Liver (tissue), 9 donors: ENCODE data around the gene CSNK1E. TPM values are rescaled to one million over a fixed set of nuclear protein-coding genes. Genes with fewer than 3 reads are reported as not detected.

ENCODE experiments used
- DNase-seq: peaks from one replicate; pipeline ENCODE4 v3.0.0-alpha.2; 2017; ENCODE audit warnings: low spot score
- H3K27ac ChIP-seq, 2 donors: one replicate each; pipeline ENCODE4 v1.7.0; 2013; ENCODE audit warnings: inconsistent platforms in 2 of 2, low read length in 2 of 2, control low read depth in 1 of 2, low read depth in 1 of 2, mild to moderate bottlenecking in 1 of 2
- H3K27me3 ChIP-seq, 4 donors: one replicate each; pipeline versions ENCODE4 v1.6.1 to v1.7.0; 2013; ENCODE audit warnings: low read length in 3 of 4, inconsistent platforms in 1 of 4, mild to moderate bottlenecking in 1 of 4, moderate library complexity in 1 of 4; ENCODE audit not compliant: control insufficient read depth in 4 of 4, insufficient read depth in 4 of 4
- H3K36me3 ChIP-seq, 4 donors: one replicate each; pipeline versions ENCODE4 v1.6.1 to v1.7.0; 2013; ENCODE audit warnings: low read length in 3 of 4, mild to moderate bottlenecking in 3 of 4, low read depth in 1 of 4, moderate library complexity in 1 of 4; ENCODE audit not compliant: control insufficient read depth in 4 of 4, insufficient read depth in 3 of 4
- H3K4me1 ChIP-seq, 4 donors: one replicate each; pipeline versions ENCODE4 v1.6.1 to v1.7.0; 2013; ENCODE audit warnings: low read length in 3 of 4, mild to moderate bottlenecking in 3 of 4, moderate library complexity in 1 of 4; ENCODE audit not compliant: control insufficient read depth in 4 of 4, insufficient read depth in 4 of 4
- H3K4me3 ChIP-seq, 3 donors: one replicate each; pipeline versions ENCODE4 v1.6.1 to v1.7.0; 2013; ENCODE audit warnings: low read length in 3 of 3, control low read depth in 1 of 3, low read depth in 1 of 3, mild to moderate bottlenecking in 1 of 3
- H3K9ac ChIP-seq, 2 donors: one replicate each; pipeline ENCODE4 v1.7.0; 2013; ENCODE audit warnings: low read length in 2 of 2, mild to moderate bottlenecking in 2 of 2, moderate library complexity in 2 of 2, control low read depth in 1 of 2, low read depth in 1 of 2
- H3K9me3 ChIP-seq, 4 donors: one replicate each; pipeline versions ENCODE4 v1.6.1 to v1.7.0; 2013; ENCODE audit warnings: low read length in 3 of 4; ENCODE audit not compliant: control insufficient read depth in 4 of 4
- FOXA2 ChIP-seq: IDR thresholded peaks from 2 replicates; pipeline ENCODE4 v1.6.1; 2016; ENCODE audit warnings: antibody characterized with exemption
- GABPA ChIP-seq, 2 donors: IDR thresholded peaks in 1 of 2; conservative IDR thresholded peaks in 1 of 2; 2 replicates each; pipeline ENCODE4 v1.6.1; 2016; ENCODE audit warnings: antibody characterized with exemption in 2 of 2, mild to moderate bottlenecking in 1 of 2, moderate library complexity in 1 of 2
- HNF4A ChIP-seq, 2 donors: conservative IDR thresholded peaks; 2 replicates each; pipeline ENCODE4 v1.6.1; 2016; ENCODE audit warnings: antibody characterized with exemption in 2 of 2, mild to moderate bottlenecking in 2 of 2
- JUND ChIP-seq, 2 donors: IDR thresholded peaks; 2 replicates each; pipeline ENCODE4 v1.6.1; 2016; ENCODE audit warnings: antibody characterized with exemption in 2 of 2
- NR2F2 ChIP-seq: IDR thresholded peaks from 2 replicates; pipeline ENCODE4 v1.6.1; 2016; ENCODE audit warnings: antibody characterized with exemption
- RXRA ChIP-seq, 2 donors: IDR thresholded peaks; 2 replicates each; pipeline ENCODE4 v1.6.1; 2017 to 2018; ENCODE audit warnings: antibody characterized with exemption in 2 of 2, mild to moderate bottlenecking in 1 of 2
- SP1 ChIP-seq: IDR thresholded peaks from 2 replicates; pipeline ENCODE4 v1.6.1; 2018; ENCODE audit warnings: antibody characterized with exemption, mild to moderate bottlenecking
- WGBS: extraction: QIAGEN DNeasy Blood & Tissue Kit; methylation state at CpG from one replicate; pipeline ENCODE4 v1.1.7; 2013; 5-methylcytosine and 5-hydroxymethylcytosine counted together
- polyA plus RNA-seq, 2 donors: library from polyadenylated mRNA; stranded (reverse) in 1 of 2; unstranded in 1 of 2; fragments of 200-250 nt in 1 of 2; fragments of >200 nt in 1 of 2; fragmentation: Nextera tagmentation in 1 of 2; extraction: Ambion mirVana in 1 of 2; gene quantifications; one replicate each; pipeline versions ENCODE4 v1.2.1 to v1.2.3, GENCODE V29; 2013 to 2015
- total RNA-seq, 2 donors: library from RNA; depleted of rRNA; stranded (reverse); fragments of >200 nt; gene quantifications; one replicate each; pipeline ENCODE4 v1.2.3, GENCODE V29; 2014
- TF ChIP-seq, protein P1 (sequence below): fragments of 150-350 bp; IDR thresholded peaks from 2 replicates; pipeline ENCODE4 v1.5.1; 2017; ENCODE audit warnings: improper control_type of control experiment, low read depth, low read length; ENCODE audit not compliant: missing input control
- TF ChIP-seq, protein P2 (sequence below): IDR thresholded peaks from 2 replicates; pipeline ENCODE4 v1.6.1; 2016; ENCODE audit warnings: antibody characterized with exemption, mild to moderate bottlenecking
- TF ChIP-seq, protein P3 (sequence below): IDR thresholded peaks from 2 replicates; pipeline ENCODE4 v1.6.1; 2016; ENCODE audit warnings: antibody characterized with exemption
- TF ChIP-seq, protein P4 (sequence below): IDR thresholded peaks from 2 replicates; pipeline ENCODE4 v1.6.1; 2016; ENCODE audit warnings: antibody characterized with exemption
- donor health status: healthy.
- donor health status: healthy.
- donor health status: healthy.
- donor health status: healthy.
- donor health status: healthy.

The CSNK1E gene
- total and polyA plus RNA-seq, 4 donors = 8.4 to 27.4 (median 13.7) TPM

DNA sequence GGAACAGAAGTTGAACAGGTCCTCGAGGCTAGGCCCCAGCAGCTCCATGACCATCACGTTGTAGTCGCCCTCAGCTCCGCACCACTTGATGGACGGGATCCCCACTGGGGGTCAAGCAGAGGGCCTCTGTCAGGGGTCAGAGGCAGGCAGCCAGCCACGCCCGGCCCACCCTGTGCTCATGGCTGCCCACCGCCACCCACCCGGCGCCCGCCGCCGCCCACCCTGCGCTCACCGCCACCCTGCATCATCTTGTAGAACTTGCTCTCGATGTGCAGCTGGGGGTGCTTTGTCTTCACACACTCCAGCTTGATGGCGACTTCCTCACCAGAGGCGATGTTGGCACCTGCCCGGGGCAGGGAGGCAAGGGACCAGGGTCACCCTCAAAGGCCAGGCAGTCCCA lies 14.3 kb downstream of the CSNK1E start:
- Histone ChIP-seq H3K9me3 (no peaks in the 10 kb centered on the region), H3K27me3 (no peaks in the 10 kb centered on the region), H3K36me3 (peaks cover 0 to 26% (median 4%) of the 10 kb centered on the region in 4 donors), H3K4me1 (peaks cover 0 to 17% (median 12%) of the 10 kb centered on the region in 4 donors), H3K27ac (no peak overlapping the region), H3K4me3 (no peak overlapping the region), H3K9ac (no peak overlapping the region)
- no peak for DNase-seq
- 98% methylated on average over 19 of the region's 19 CpGs for WGBS
- TF ChIP-seq, protein P1, sequence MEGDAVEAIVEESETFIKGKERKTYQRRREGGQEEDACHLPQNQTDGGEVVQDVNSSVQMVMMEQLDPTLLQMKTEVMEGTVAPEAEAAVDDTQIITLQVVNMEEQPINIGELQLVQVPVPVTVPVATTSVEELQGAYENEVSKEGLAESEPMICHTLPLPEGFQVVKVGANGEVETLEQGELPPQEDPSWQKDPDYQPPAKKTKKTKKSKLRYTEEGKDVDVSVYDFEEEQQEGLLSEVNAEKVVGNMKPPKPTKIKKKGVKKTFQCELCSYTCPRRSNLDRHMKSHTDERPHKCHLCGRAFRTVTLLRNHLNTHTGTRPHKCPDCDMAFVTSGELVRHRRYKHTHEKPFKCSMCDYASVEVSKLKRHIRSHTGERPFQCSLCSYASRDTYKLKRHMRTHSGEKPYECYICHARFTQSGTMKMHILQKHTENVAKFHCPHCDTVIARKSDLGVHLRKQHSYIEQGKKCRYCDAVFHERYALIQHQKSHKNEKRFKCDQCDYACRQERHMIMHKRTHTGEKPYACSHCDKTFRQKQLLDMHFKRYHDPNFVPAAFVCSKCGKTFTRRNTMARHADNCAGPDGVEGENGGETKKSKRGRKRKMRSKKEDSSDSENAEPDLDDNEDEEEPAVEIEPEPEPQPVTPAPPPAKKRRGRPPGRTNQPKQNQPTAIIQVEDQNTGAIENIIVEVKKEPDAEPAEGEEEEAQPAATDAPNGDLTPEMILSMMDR = no peak
- TF ChIP-seq HNF4A (conservative IDR thresholded peaks at IDR 0.05) (no peak), SP1 (no peak), GABPA (IDR thresholded peaks at IDR 0.05 in 1 of 2, conservative IDR thresholded peaks at IDR 0.05 in 1 of 2) (no peak), FOXA2 (no peak), JUND (IDR thresholded peaks at IDR 0.05) (no peak)
- TF ChIP-seq, protein P2, sequence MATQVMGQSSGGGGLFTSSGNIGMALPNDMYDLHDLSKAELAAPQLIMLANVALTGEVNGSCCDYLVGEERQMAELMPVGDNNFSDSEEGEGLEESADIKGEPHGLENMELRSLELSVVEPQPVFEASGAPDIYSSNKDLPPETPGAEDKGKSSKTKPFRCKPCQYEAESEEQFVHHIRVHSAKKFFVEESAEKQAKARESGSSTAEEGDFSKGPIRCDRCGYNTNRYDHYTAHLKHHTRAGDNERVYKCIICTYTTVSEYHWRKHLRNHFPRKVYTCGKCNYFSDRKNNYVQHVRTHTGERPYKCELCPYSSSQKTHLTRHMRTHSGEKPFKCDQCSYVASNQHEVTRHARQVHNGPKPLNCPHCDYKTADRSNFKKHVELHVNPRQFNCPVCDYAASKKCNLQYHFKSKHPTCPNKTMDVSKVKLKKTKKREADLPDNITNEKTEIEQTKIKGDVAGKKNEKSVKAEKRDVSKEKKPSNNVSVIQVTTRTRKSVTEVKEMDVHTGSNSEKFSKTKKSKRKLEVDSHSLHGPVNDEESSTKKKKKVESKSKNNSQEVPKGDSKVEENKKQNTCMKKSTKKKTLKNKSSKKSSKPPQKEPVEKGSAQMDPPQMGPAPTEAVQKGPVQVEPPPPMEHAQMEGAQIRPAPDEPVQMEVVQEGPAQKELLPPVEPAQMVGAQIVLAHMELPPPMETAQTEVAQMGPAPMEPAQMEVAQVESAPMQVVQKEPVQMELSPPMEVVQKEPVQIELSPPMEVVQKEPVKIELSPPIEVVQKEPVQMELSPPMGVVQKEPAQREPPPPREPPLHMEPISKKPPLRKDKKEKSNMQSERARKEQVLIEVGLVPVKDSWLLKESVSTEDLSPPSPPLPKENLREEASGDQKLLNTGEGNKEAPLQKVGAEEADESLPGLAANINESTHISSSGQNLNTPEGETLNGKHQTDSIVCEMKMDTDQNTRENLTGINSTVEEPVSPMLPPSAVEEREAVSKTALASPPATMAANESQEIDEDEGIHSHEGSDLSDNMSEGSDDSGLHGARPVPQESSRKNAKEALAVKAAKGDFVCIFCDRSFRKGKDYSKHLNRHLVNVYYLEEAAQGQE = no peak

DNA sequence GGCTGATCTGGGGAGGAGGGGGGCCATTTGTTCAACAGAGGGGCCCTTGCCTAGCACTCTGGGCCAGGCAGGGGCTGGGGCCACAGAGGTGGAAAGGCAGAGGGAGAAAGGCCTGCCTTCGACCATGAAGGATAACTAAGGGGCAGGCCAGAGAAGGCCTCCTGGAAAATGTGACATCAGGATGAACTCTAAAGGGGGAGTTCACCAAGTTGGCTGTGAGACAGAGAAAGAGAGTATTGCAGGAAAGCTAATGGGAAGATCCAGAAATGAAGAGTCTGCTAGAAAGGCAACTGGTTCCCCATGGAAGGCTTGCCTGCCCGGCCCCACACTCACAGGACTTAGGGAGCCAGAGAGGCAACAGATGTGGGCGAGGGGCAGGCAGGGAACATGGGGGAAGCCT lies 16.3 kb downstream of the CSNK1E start:
- TF ChIP-seq RXRA (IDR thresholded peaks at IDR 0.05) (peak in 1 of 2 donors; percentile 6), NR2F2 (no peak)
- Histone ChIP-seq H3K9ac (no peak overlapping the region), H3K9me3 (no peaks in the 10 kb centered on the region), H3K36me3 (peaks cover 0 to 42% (median 6%) of the 10 kb centered on the region in 4 donors), H3K4me1 (peaks cover 0 to 17% (median 12%) of the 10 kb centered on the region in 4 donors), H3K27me3 (no peaks in the 10 kb centered on the region), H3K4me3 (no peak overlapping the region), H3K27ac (peak overlapping the region in 1 of 2 donors; percentile 12)
- DNase-seq = no peak
- WGBS = 94% methylated on average over 3 of the region's 3 CpGs

DNA sequence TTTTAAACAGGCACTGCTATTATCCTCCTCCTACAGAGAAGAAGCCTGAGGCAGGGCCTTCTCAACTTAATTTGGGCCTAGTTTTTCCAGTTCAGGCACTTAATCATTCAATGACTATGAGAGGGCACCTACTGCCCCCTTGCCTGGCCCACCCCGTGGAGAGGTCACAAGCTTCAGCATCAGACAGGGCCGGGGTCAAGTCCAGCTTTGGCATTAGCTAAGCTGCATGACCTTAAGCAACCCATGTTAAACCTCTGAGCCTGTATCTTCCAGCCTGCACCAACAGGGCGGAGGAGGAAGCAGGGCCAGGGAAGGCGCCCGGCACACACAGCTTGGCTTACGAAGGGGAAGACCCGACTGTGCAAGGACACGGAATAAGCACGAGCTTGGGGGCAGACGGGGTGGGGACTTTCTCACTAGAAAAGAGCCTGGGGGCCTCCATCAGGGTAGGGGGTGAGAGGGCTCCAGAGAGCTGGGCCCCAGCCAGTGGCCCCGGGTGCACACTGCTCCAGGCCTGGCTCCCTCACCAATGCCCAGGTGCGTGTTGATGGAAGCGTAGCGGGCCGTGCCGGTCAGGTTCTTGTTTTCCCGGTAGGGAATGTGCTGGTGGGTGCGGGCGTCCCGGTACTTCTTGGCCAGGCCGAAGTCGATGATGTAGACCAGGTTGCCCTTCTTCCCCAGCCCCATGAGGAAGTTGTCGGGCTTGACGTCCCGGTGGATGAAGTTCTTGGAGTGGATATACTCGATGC lies 16.9 kb downstream of the CSNK1E start:
- H3K4me3 ChIP-seq = no peak overlapping the region
- no peaks in the 10 kb centered on the region for H3K9me3 ChIP-seq
- peaks cover 0 to 15% (median 12%) of the 10 kb centered on the region in 4 donors for H3K4me1 ChIP-seq
- peaks cover 0 to 47% (median 6%) of the 10 kb centered on the region in 4 donors for H3K36me3 ChIP-seq
- WGBS = 86% methylated on average over 26 of the region's 26 CpGs
- TF ChIP-seq GABPA (IDR thresholded peaks at IDR 0.05 in 1 of 2, conservative IDR thresholded peaks at IDR 0.05 in 1 of 2) (no peak), RXRA (IDR thresholded peaks at IDR 0.05) (peak in 1 of 2 donors; percentile 20)
- TF ChIP-seq, protein P3, sequence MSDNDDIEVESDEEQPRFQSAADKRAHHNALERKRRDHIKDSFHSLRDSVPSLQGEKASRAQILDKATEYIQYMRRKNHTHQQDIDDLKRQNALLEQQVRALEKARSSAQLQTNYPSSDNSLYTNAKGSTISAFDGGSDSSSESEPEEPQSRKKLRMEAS = no peak
- TF ChIP-seq, protein P2 = no peak
- TF ChIP-seq, protein P4, sequence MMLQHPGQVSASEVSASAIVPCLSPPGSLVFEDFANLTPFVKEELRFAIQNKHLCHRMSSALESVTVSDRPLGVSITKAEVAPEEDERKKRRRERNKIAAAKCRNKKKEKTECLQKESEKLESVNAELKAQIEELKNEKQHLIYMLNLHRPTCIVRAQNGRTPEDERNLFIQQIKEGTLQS = no peak
- H3K27me3 ChIP-seq = no peaks in the 10 kb centered on the region
- DNase-seq = no peak
- peak overlapping the region in 1 of 2 donors; percentile 12 for H3K27ac ChIP-seq
- no peak overlapping the region for H3K9ac ChIP-seq
